Transverse colon (tissue), 4 donors: ENCODE data around the gene MAGI2.

Experiments used
- CTCF ChIP-seq, 5 experiments: fragments of 200-600 bp in 3 of 5; fragments of 450-650 bp in 2 of 5; sonication (generic) in 3 of 5; IDR thresholded peaks; 1 replicate in 2 of 5; 2 replicates in 3 of 5; pipeline ENCODE4 v1.5.1; 2016 to 2017; ENCODE audit warnings: antibody characterized with exemption in 5 of 5, inconsistent platforms in 3 of 5, mild to moderate bottlenecking in 2 of 5, moderate library complexity in 1 of 5
- EP300 ChIP-seq: sonication (generic); formaldehyde crosslinking; IDR thresholded peaks from one replicate; pipeline ENCODE4 v1.6.1; 2017; ENCODE audit warnings: antibody characterized with exemption, low read depth
- POLR2A ChIP-seq: fragments of 450-650 bp; IDR thresholded peaks from one replicate; pipeline ENCODE4 v1.6.1; 2016; ENCODE audit warnings: antibody characterized with exemption, mild to moderate bottlenecking, moderate library complexity
- POLR2AphosphoS5 ChIP-seq, 3 donors: sonication (generic); formaldehyde crosslinking; IDR thresholded peaks; one replicate each; pipeline ENCODE4 v1.6.1; 2016; ENCODE audit warnings: antibody characterized with exemption in 3 of 3

- TF ChIP-seq CTCF (IDR thresholded peaks at IDR 0.05): no peak
- TF ChIP-seq POLR2A: no peak
- TF ChIP-seq EP300: no peak
- no peak for TF ChIP-seq POLR2AphosphoS5 (IDR thresholded peaks at IDR 0.05)
Measured at GRCh38 chr7:78492146-78492545, 961.3 kb downstream of the MAGI2 start.
